Measurements from ENCODE around the gene CRACR2B.

CRACR2B gene

DNA sequence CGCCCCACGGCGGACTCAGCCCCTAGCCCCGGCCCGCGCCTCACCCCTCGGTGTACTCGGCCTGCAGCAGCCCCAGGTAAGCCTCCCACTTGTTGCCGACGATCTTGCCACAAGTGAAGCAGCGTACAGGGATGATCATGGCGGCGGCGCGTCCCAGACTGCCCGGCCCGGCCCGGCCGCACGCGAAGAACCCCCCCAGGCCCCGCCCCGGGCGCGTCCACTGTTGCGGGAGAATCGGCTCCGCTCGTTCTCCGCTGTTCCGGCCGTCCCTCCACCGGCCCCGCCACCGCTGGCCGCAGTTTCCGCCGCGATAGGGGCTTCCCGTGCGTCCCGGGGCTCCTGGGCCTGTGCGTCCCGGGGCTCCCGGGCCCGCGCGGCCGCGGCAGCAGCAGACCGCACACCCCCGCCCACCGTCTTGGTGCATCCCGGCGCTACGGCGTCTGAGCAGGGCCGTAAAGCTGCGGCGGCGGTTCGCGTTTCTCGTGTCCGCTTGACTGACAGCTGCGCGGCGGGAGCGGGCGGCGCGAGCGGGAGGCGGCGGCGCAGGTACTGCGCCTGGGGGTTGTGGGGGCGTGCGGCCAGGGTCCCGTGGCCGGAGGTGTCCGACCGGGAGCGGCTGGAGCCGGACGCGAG is 14.8 kb downstream of the CRACR2B start, which contains the start of the genes POLR2L and TSPAN4:
POLR2L (minus strand) TSS at position 160 of the 633 bp plus-strand sequence; CDS start at position 139, 21 bp downstream.
TSPAN4 (plus strand) TSS at position 483 of the 633 bp plus-strand sequence. CDS start 7,453 bp downstream, outside the sequence.
- H2BK15ac ChIP-seq (replicated peaks; ENCODE audit: low read depth): no peak within 1 kb of the TSS
- peak within 1 kb of the TSS; percentile 95 for H3K56ac ChIP-seq (ENCODE audit: low read length)
- no CpG with 5 or more reads among the region's 87 CpGs for WGBS (ENCODE audit: extremely low coverage, insufficient coverage, low lambda C conversion rate)
- DNase-seq: peak; percentile 94
- H4K8ac ChIP-seq (ENCODE audit: low read depth, low read length): no peak within 1 kb of the TSS
- peak within 1 kb of the TSS; percentile 95 for H2BK120ac ChIP-seq (ENCODE audit: low read depth, low read length)
- peak within 1 kb of the TSS; percentile 90 for H3K18ac ChIP-seq (ENCODE audit: low read length)
- peaks cover 5% of the 10 kb centered on the region for H3K4me1 ChIP-seq (ENCODE audit: control insufficient read depth, low read depth, low read length)
- H3K27me3 ChIP-seq (ENCODE audit: insufficient read depth, low read length, poor library complexity): no peaks in the 10 kb centered on the region
- H2AK5ac ChIP-seq (ENCODE audit: low read length): no peak within 1 kb of the TSS
- H3K9ac ChIP-seq (ENCODE audit: low read length): peak within 1 kb of the TSS; percentile 90
- H4K5ac ChIP-seq (ENCODE audit: low read length): no peak within 1 kb of the TSS
- peaks cover 8% of the 10 kb centered on the region for H3K36me3 ChIP-seq (ENCODE audit: control insufficient read depth, insufficient read depth, low read length)
- H3K4me2 ChIP-seq (ENCODE audit: low read length): peak within 1 kb of the TSS; percentile 83
- peaks cover 7% of the 10 kb centered on the region for H3K79me1 ChIP-seq (ENCODE audit: low read length)
- peak within 1 kb of the TSS; percentile 65 for H3K4ac ChIP-seq (ENCODE audit: low read depth, low read length)
- H2BK5ac ChIP-seq (ENCODE audit: low read length): peak within 1 kb of the TSS; percentile 87
- H3K79me2 ChIP-seq (ENCODE audit: control insufficient read depth, insufficient read depth, low read length): peaks cover 16% of the 10 kb centered on the region
- H3K27ac ChIP-seq (ENCODE audit: low read depth, low read length): peak within 1 kb of the TSS; percentile 72
- H3K4me3 ChIP-seq (ENCODE audit: low read length): peak within 1 kb of the TSS; percentile 77
- peak within 1 kb of the TSS; percentile 81 for H3K23ac ChIP-seq (ENCODE audit: low read length)

DNA sequence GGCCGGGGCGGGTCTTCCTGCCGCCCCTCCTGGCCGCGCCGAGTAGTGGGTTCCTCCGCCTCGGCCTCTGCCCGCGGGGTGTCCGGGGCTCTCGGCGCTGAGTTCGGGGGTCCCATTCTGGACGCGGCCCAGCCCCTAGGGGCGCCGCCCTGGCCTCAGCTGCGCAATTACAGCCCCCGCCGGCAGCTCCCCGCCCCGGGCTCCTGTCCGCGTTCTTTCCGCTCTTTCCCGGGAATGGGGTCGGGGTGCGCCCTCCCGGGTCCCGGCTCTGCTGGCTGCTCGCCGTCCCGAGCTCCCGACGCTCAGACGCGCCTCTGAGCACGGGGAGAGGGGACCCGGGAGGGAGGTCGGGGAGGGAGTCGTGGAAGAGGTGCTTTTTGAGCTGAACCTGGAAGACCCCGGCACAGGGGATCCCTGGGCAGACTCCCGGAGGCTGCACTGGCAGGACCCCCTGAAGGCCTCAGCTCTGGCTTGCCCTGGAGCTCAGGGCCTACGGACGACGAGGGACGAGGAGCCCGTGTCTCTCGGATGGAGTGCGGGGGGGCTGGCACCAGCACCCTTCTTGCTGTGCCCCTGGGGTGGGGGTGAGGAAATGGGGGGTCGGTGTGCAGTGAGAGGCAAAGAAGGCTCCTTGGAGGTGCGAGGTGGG is 15.5 kb downstream of the CRACR2B start:
- Histone ChIP-seq H3K4ac (ENCODE audit: low read depth, low read length) (peak overlapping the region; percentile 65), H3K18ac (ENCODE audit: low read length) (peak overlapping the region; percentile 31), H3K9ac (ENCODE audit: low read length) (peak overlapping the region; percentile 90), H3K79me1 (ENCODE audit: low read length) (peaks cover 7% of the 10 kb centered on the region), H3K23ac (ENCODE audit: low read length) (peak overlapping the region; percentile 29), H4K8ac (ENCODE audit: low read depth, low read length) (no peak overlapping the region), H2BK15ac (replicated peaks; ENCODE audit: low read depth) (no peak overlapping the region), H2BK5ac (ENCODE audit: low read length) (no peak overlapping the region), H3K27ac (ENCODE audit: low read depth, low read length) (peak overlapping the region; percentile 31), H2AK5ac (ENCODE audit: low read length) (no peak overlapping the region), H3K79me2 (ENCODE audit: control insufficient read depth, insufficient read depth, low read length) (peaks cover 16% of the 10 kb centered on the region), H3K4me2 (ENCODE audit: low read length) (peak overlapping the region; percentile 83), H3K4me1 (ENCODE audit: control insufficient read depth, low read depth, low read length) (peaks cover 5% of the 10 kb centered on the region), H3K27me3 (ENCODE audit: insufficient read depth, low read length, poor library complexity) (no peaks in the 10 kb centered on the region), H3K36me3 (ENCODE audit: control insufficient read depth, insufficient read depth, low read length) (peaks cover 8% of the 10 kb centered on the region), H2BK120ac (ENCODE audit: low read depth, low read length) (no peak overlapping the region), H4K5ac (ENCODE audit: low read length) (no peak overlapping the region), H3K4me3 (ENCODE audit: low read length) (peak overlapping the region; percentile 77), H3K56ac (ENCODE audit: low read length) (peak overlapping the region; percentile 95)
- WGBS (ENCODE audit: extremely low coverage, insufficient coverage, low lambda C conversion rate): no CpG with 5 or more reads among the region's 53 CpGs
- DNase-seq: no peak

DNA sequence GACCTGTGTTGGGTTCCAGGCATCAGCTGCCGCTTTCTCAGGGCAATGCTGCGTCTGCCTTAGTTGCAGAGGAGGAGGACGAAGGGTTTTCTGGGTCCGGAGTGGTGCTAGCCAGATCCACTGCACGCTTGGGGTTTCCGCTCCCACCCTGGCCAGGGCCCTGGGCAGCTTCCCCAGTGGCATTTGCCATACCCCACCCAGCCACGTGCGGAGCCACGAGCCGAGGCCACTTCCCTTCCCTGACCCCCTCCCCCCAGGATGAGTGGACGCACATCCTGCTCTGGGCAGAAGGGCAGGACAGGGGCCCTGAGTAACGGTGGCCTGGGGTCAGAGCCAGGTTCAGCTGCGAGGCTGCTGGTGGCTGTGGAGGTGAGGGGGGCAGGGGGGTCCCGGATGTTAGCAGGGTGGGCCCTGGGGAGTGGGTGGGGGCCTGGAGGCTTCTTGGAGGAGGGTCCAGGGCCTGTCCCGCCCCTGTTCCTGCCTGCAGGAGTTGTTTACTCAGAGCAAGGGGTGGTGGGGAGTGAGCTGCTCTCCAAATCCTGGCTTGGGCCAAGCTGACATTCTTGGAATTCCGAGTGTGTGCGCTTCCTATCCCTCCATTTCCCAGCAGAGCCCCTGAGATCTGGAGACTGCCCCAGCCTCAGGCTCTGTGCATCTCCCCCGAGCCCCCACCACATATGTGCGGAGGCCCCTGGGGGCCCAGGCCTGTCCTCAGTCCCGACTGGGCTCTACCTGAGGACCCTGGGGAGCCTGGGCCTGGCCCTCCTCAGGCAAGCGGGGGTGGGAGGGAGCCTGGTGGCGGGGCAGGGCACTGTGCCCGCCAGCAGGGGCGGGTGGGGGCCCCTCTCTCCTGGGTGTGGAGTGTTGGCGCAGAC is 16.3 kb downstream of the CRACR2B start:
- H2BK5ac ChIP-seq (ENCODE audit: low read length): peak overlapping the region; percentile 87
- H3K36me3 ChIP-seq (ENCODE audit: control insufficient read depth, insufficient read depth, low read length): peaks cover 5% of the 10 kb centered on the region
- H2BK15ac ChIP-seq (replicated peaks; ENCODE audit: low read depth): no peak overlapping the region
- H4K8ac ChIP-seq (ENCODE audit: low read depth, low read length): no peak overlapping the region
- no CpG with 5 or more reads among the region's 25 CpGs for WGBS (ENCODE audit: extremely low coverage, insufficient coverage, low lambda C conversion rate)
- H4K5ac ChIP-seq (ENCODE audit: low read length): no peak overlapping the region
- peak overlapping the region; percentile 81 for H3K23ac ChIP-seq (ENCODE audit: low read length)
- H3K79me1 ChIP-seq (ENCODE audit: low read length): peaks cover 7% of the 10 kb centered on the region
- H3K4ac ChIP-seq (ENCODE audit: low read depth, low read length): peak overlapping the region; percentile 65
- H3K27me3 ChIP-seq (ENCODE audit: insufficient read depth, low read length, poor library complexity): no peaks in the 10 kb centered on the region
- peak overlapping the region; percentile 85 for H3K4me2 ChIP-seq (ENCODE audit: low read length)
- H3K79me2 ChIP-seq (ENCODE audit: control insufficient read depth, insufficient read depth, low read length): peaks cover 16% of the 10 kb centered on the region
- H3K18ac ChIP-seq (ENCODE audit: low read length): peak overlapping the region; percentile 78
- H3K9ac ChIP-seq (ENCODE audit: low read length): peak overlapping the region; percentile 90
- no peak overlapping the region for H2AK5ac ChIP-seq (ENCODE audit: low read length)
- peak overlapping the region; percentile 88 for H3K27ac ChIP-seq (ENCODE audit: low read depth, low read length)
- H3K4me1 ChIP-seq (ENCODE audit: control insufficient read depth, low read depth, low read length): peaks cover 6% of the 10 kb centered on the region
- peak overlapping the region; percentile 95 for H3K56ac ChIP-seq (ENCODE audit: low read length)
- peak overlapping the region; percentile 47 for H2BK120ac ChIP-seq (ENCODE audit: low read depth, low read length)
- H3K4me3 ChIP-seq (ENCODE audit: low read length): peak overlapping the region; percentile 25
- peak; percentile 98 for DNase-seq

DNA sequence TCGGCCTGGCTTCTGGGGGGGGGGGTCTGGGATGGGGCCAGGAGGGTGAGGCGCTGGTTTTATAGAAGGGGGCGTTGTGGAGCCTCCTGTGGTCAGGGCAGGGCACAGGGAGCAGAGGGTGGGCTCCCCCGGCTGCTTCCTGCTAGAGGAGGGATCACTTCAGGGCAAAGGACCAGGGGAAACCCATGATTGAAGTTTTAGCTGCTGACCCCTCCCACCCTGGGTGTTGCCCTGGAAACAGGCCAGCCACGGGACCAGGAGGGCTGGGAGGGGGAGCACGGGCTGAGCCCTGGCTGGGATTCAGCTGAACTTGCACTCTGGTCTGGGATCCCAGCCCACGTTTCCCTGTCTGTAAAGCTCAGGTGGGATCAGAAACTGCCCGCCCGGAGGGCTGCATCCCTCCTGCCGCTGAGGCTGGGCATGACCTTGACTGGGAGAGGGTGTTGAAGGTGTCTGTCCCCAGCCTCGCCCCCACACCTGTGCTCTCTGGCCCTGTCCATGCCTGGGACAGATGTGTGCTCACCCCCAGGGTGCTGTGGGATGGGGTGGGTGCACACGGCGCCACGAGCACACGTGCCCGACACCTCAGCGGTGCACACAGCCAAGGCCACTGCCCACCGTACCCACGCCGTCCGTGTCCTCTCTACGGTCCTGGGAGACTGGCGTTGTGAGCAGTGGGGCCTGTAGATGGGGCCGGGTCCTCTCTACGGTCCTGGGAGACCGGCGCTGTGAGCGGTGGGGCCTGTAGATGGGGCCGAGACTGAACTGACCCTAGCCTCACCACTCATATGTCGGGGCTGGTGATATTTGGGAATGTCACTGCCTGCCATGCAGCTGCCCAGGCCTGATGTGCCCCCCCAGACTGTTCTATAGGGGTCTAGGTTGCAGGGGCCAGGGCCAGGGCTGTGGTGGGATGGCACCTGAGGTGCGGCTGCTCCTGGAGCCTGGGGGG is 17.2 kb downstream of the CRACR2B start:
- H3K79me1 ChIP-seq (ENCODE audit: low read length): peaks cover 6% of the 10 kb centered on the region
- DNase-seq: peak; percentile 95
- peaks cover 6% of the 10 kb centered on the region for H3K4me1 ChIP-seq (ENCODE audit: control insufficient read depth, low read depth, low read length)
- H3K4ac ChIP-seq (ENCODE audit: low read depth, low read length): peak overlapping the region; percentile 63
- no peaks in the 10 kb centered on the region for H3K27me3 ChIP-seq (ENCODE audit: insufficient read depth, low read length, poor library complexity)
- peak overlapping the region; percentile 78 for H3K18ac ChIP-seq (ENCODE audit: low read length)
- H4K8ac ChIP-seq (ENCODE audit: low read depth, low read length): no peak overlapping the region
- H2BK15ac ChIP-seq (replicated peaks; ENCODE audit: low read depth): no peak overlapping the region
- H2BK5ac ChIP-seq (ENCODE audit: low read length): no peak overlapping the region
- peak overlapping the region; percentile 80 for H3K56ac ChIP-seq (ENCODE audit: low read length)
- H3K36me3 ChIP-seq (ENCODE audit: control insufficient read depth, insufficient read depth, low read length): peaks cover 2% of the 10 kb centered on the region
- H2BK120ac ChIP-seq (ENCODE audit: low read depth, low read length): peak overlapping the region; percentile 47
- H3K9ac ChIP-seq (ENCODE audit: low read length): peak overlapping the region; percentile 59
- H3K4me2 ChIP-seq (ENCODE audit: low read length): peak overlapping the region; percentile 85
- no peak overlapping the region for H3K4me3 ChIP-seq (ENCODE audit: low read length)
- no peak overlapping the region for H3K23ac ChIP-seq (ENCODE audit: low read length)
- peak overlapping the region; percentile 88 for H3K27ac ChIP-seq (ENCODE audit: low read depth, low read length)
- no CpG with 5 or more reads among the region's 31 CpGs for WGBS (ENCODE audit: extremely low coverage, insufficient coverage, low lambda C conversion rate)
- no peak overlapping the region for H4K5ac ChIP-seq (ENCODE audit: low read length)
- H2AK5ac ChIP-seq (ENCODE audit: low read length): peak overlapping the region; percentile 2
- H3K79me2 ChIP-seq (ENCODE audit: control insufficient read depth, insufficient read depth, low read length): peaks cover 16% of the 10 kb centered on the region

Data from mesendoderm (in vitro differentiated cells).